Sigmoid colon (tissue), 7 donors: ENCODE measurements around the gene DNAJC18. TPM values are rescaled to one million over a fixed set of nuclear protein-coding genes. Genes with fewer than 3 reads are reported as not detected.
A peak's percentile ranks its signal among the peaks of the same experiment; 100 is the strongest.
"Not testable (repeated sequence)": the region's sequence is repeated elsewhere in the genome, so short reads cannot be mapped to it uniquely, and the experiment has no call there.

Experiments used
- DNase-seq: peaks from one replicate; pipeline ENCODE4 v3.0.0-alpha.2; 2019
- H3K27ac ChIP-seq, 4 donors: fragments of 200-600 bp; sonication (generic); one replicate each; pipeline ENCODE4 v1.5.1; 2016 to 2019; ENCODE audit warnings: mild to moderate bottlenecking in 1 of 4
- H3K27me3 ChIP-seq, 3 donors: fragments of 200-600 bp; sonication (generic); one replicate each; pipeline ENCODE4 v1.5.1; 2019; ENCODE audit warnings: mild to moderate bottlenecking in 1 of 3
- H3K36me3 ChIP-seq, 4 donors: fragments of 200-600 bp; sonication (generic); one replicate each; pipeline ENCODE4 v1.5.1; 2016 to 2019
- H3K4me1 ChIP-seq, 4 donors: fragments of 200-600 bp; sonication (generic); one replicate each; pipeline ENCODE4 v1.5.1; 2017 to 2019
- H3K4me3 ChIP-seq, 4 donors: fragments of 200-600 bp; sonication (generic); one replicate each; pipeline ENCODE4 v1.5.1; 2017 to 2019; ENCODE audit warnings: mild to moderate bottlenecking in 2 of 4, moderate library complexity in 1 of 4
- H3K9me3 ChIP-seq, 4 donors: fragments of 200-600 bp in 3 of 4; sonication (generic) in 3 of 4; one replicate each; pipeline versions ENCODE4 v1.5.1 to v1.6.1; 2013 to 2019
- CTCF ChIP-seq, 4 experiments: fragments of 450-650 bp in 3 of 4; fragments of 200-600 bp in 1 of 4; IDR thresholded peaks; one replicate each; pipeline ENCODE4 v1.5.1; 2016 to 2019; ENCODE audit warnings: antibody characterized with exemption in 4 of 4, mild to moderate bottlenecking in 3 of 4, moderate library complexity in 2 of 4
- EP300 ChIP-seq, 4 donors: sonication (generic); formaldehyde crosslinking; IDR thresholded peaks; one replicate each; pipeline ENCODE4 v1.6.1; 2017; ENCODE audit warnings: antibody characterized with exemption in 4 of 4
- POLR2A ChIP-seq, 2 donors: fragments of 450-650 bp; IDR thresholded peaks; one replicate each; pipeline ENCODE4 v1.6.1; 2016; ENCODE audit warnings: antibody characterized with exemption in 2 of 2, mild to moderate bottlenecking in 2 of 2, moderate library complexity in 2 of 2
- POLR2AphosphoS5 ChIP-seq, 4 donors: sonication (generic); formaldehyde crosslinking; IDR thresholded peaks; one replicate each; pipeline ENCODE4 v1.6.1; 2017; ENCODE audit warnings: antibody characterized with exemption in 4 of 4
- WGBS, 2 donors: extraction: QIAGEN DNeasy Blood & Tissue Kit; methylation state at CpG; one replicate each; pipeline ENCODE4 v1.1.7; 2013; 5-methylcytosine and 5-hydroxymethylcytosine counted together
- intact Hi-C: fragments of 100-400 bp; cut with DNase I; formaldehyde crosslinking; loops from one replicate; pipeline ENCODE4 v1.15.1; 2023
- polyA plus RNA-seq, 3 donors: library from polyadenylated mRNA; stranded (reverse); fragments of 200-250 nt; gene quantifications; one replicate each; pipeline ENCODE4 v1.2.3, GENCODE V29; 2013
- total RNA-seq, 4 donors: library from RNA; depleted of rRNA; stranded (reverse); fragments of >200 nt; gene quantifications; one replicate each; pipeline ENCODE4 v1.1.0, GENCODE V29; 2016
- donor health status: healthy with polysubstance abuse.
- donor health status: Bipolar disorder and iron deficiency.
- donor health status: healthy.

Gene DNAJC18
- total and polyA plus RNA-seq, 7 donors = 1.2 to 12.5 (median 6.8) TPM

- no peaks in the 10 kb centered on the region for H3K9me3 ChIP-seq
- no peaks in the 10 kb centered on the region for H3K36me3 ChIP-seq
- H3K4me1 ChIP-seq = peaks cover 0 to 39% (median 36%) of the 10 kb centered on the region in 4 donors
- 79 to 81% methylated on average over 6 of the region's 6 CpGs for WGBS, 2 donors
- H3K27me3 ChIP-seq = no peaks in the 10 kb centered on the region
- TF ChIP-seq POLR2AphosphoS5 (IDR thresholded peaks at IDR 0.05) (no peak), CTCF (IDR thresholded peaks at IDR 0.05) (no peak), POLR2A (IDR thresholded peaks at IDR 0.05) (no peak), EP300 (IDR thresholded peaks at IDR 0.05) (no peak)
- no peak overlapping the region for H3K4me3 ChIP-seq
- intact Hi-C loops = no loop called here
- DNase-seq = peak; percentile 33
- peak overlapping the region; percentile 51 to 68 (median 62) for H3K27ac ChIP-seq
Observed at GRCh38 chr5:139410121-139410992, 29.0 kb downstream of the DNAJC18 start.

- peaks cover 0 to 32% (median 30%) of the 10 kb centered on the region in 4 donors for H3K4me1 ChIP-seq
- H3K27me3 ChIP-seq, H3K27ac ChIP-seq, H3K4me3 ChIP-seq, H3K9me3 ChIP-seq, DNase-seq, intact Hi-C loops, H3K36me3 ChIP-seq: not testable (repeated sequence)
- WGBS, 2 donors = 84 to 95% methylated on average over 5 of the region's 5 CpGs
Observed at GRCh38 chr5:139409116-139409515, 30.2 kb downstream of the DNAJC18 start.

- 93 to 96% methylated on average over 7 of the region's 7 CpGs for WGBS, 2 donors
- no peak overlapping the region for H3K4me3 ChIP-seq
- TF ChIP-seq EP300 (IDR thresholded peaks at IDR 0.05) (no peak), POLR2AphosphoS5 (IDR thresholded peaks at IDR 0.05) (no peak), CTCF (IDR thresholded peaks at IDR 0.05) (no peak), POLR2A (IDR thresholded peaks at IDR 0.05) (no peak)
- H3K36me3 ChIP-seq = no peaks in the 10 kb centered on the region
- no peaks in the 10 kb centered on the region for H3K27me3 ChIP-seq
- peaks cover 0 to 37% (median 35%) of the 10 kb centered on the region in 4 donors for H3K4me1 ChIP-seq
- no peak overlapping the region for H3K27ac ChIP-seq
- intact Hi-C loops = no loop called here
- H3K9me3 ChIP-seq = no peaks in the 10 kb centered on the region
- DNase-seq = no peak
Observed at GRCh38 chr5:139408191-139408590, 31.1 kb downstream of the DNAJC18 start.

- intact Hi-C loops = no loop called here
- Histone ChIP-seq H3K4me3 (no peak overlapping the region), H3K27ac (no peak overlapping the region), H3K36me3 (no peaks in the 10 kb centered on the region), H3K4me1 (peaks cover 0 to 41% (median 38%) of the 10 kb centered on the region in 4 donors), H3K27me3 (no peaks in the 10 kb centered on the region), H3K9me3 (no peaks in the 10 kb centered on the region)
- TF ChIP-seq EP300 (IDR thresholded peaks at IDR 0.05) (no peak), CTCF (IDR thresholded peaks at IDR 0.05) (no peak), POLR2A (IDR thresholded peaks at IDR 0.05) (no peak), POLR2AphosphoS5 (IDR thresholded peaks at IDR 0.05) (no peak)
- DNase-seq = no peak
Observed at GRCh38 chr5:139407517-139407916, 31.8 kb downstream of the DNAJC18 start.

GRCh38 chr5:139406963-139407362 lies 32.4 kb downstream of the DNAJC18 start:
- intact Hi-C loops = no loop called here
- H3K36me3 ChIP-seq = no peaks in the 10 kb centered on the region
- H3K4me3 ChIP-seq = no peak overlapping the region
- H3K9me3 ChIP-seq = no peaks in the 10 kb centered on the region
- TF ChIP-seq CTCF (IDR thresholded peaks at IDR 0.05) (no peak), POLR2AphosphoS5 (IDR thresholded peaks at IDR 0.05) (no peak), EP300 (IDR thresholded peaks at IDR 0.05) (no peak), POLR2A (IDR thresholded peaks at IDR 0.05) (no peak)
- no peak for DNase-seq
- WGBS, 2 donors = 93 to 95% methylated on average over 2 of the region's 2 CpGs
- peaks cover 0 to 40% (median 37%) of the 10 kb centered on the region in 4 donors for H3K4me1 ChIP-seq
- no peak overlapping the region for H3K27ac ChIP-seq
- H3K27me3 ChIP-seq = no peaks in the 10 kb centered on the region
